Nucleus accumbens (tissue), 56 donors: ENCODE measurements around the gene AKAP1.

Experiments used
- DNase-seq, 56 donors: peaks; one replicate each; lab custom pipeline; 2025; lab: John Stamatoyannopoulos, UW

The AKAP1 gene

DNA sequence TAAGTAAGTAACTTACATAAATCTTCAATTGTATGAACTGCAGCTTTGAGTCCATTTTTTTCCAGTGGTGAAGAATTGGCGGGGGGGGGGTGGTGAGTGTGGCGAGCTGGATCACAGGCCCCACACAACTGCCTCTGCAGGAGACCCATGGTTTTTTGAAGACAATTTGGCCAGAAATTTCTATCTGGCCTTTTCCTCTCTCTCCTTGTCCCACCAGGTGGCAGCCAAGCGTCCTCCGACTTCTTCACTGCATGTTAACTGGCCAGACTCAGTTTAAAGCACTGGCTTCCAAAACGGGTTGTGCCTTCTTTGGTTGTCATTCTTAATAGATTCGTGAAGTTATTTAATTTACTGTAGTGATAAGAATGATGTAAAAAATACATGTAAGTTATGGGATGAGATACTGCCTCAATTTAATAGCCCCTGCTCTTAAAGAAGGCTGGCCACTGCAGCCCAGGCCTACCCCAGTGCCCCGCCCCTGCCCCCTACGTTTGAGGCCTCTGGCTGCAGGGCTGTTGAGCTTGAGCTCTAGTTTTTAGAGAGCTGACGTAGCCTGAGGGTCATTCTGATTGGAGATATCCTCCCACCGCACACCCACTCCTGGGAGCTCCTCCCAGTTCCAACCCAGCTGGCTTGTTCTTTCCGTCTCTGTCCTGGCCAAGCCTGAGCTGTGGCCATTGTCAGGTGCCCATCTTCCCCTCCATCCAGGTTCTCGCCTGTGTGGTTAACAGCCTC is 36.4 kb downstream of the AKAP1 start:
- peak in 11 of 56 donors; percentile 2 to 65 (median 24) for DNase-seq

GRCh38 chr17:57124053-57124452 is 39.0 kb downstream of the AKAP1 start:
- no peak for DNase-seq

- DNase-seq: no peak
Observed at GRCh38 chr17:57125406-57125805, 40.4 kb downstream of the AKAP1 start.

GRCh38 chr17:57125866-57126265 is 40.8 kb downstream of the AKAP1 start:
- no peak for DNase-seq

GRCh38 chr17:57130708-57131461 is 45.8 kb downstream of the AKAP1 start:
- peak in 54 of 56 donors; percentile 11 to 94 (median 63) for DNase-seq

DNA sequence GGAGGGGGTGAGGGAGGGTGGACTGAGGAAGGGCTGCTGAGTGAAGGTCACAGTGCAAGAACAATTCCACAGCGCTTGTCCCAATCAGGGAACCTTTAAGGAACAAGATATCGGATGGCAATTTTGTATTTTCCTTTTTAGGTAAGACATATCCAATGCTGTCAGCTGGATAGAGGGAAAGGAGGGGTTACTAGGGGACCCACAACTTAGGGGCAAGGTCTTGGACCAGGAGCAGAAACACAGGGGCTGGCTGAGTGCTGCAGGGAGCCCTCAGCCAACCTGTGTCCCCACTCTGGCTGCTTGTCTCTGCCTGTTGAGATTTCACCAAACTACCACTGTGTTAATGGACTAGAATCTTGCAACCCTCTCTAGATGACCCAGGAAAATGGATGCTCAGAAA is 47.6 kb downstream of the AKAP1 start:
- DNase-seq: no peak

- DNase-seq: no peak
Observed at GRCh38 chr17:57133486-57133885, 48.4 kb downstream of the AKAP1 start.

- no peak for DNase-seq
Observed at GRCh38 chr17:57135026-57135788, 50.2 kb downstream of the AKAP1 start.

DNA sequence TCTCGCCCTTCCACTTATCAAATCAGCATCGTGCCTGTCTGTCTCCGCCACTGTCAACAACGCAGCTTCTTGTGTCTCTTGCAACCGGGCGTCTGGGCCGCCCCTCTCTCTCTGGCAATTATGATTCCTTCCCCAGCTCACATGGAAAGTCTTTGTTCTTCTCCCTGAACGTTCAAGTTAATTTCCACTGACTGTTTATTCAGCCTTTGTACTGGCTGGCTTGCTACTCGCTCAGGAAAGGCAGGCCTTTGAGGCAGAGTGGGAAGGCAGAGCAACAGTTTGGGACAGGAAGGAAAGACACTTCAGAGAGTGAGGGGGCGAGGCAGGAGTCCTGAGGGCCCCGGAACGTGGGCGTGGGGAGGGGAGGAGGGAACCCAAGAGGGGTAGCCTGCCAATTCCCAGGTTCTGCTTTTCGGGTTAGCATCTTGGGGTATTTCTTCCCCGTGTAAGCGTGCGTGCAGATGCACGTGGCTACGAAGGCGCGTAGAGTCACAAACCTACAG is 50.8 kb downstream of the AKAP1 start:
- peak in 3 of 56 donors; percentile 6 to 20 (median 10) for DNase-seq

GRCh38 chr17:57136355-57136754 is 51.3 kb downstream of the AKAP1 start:
- DNase-seq: no peak

DNA sequence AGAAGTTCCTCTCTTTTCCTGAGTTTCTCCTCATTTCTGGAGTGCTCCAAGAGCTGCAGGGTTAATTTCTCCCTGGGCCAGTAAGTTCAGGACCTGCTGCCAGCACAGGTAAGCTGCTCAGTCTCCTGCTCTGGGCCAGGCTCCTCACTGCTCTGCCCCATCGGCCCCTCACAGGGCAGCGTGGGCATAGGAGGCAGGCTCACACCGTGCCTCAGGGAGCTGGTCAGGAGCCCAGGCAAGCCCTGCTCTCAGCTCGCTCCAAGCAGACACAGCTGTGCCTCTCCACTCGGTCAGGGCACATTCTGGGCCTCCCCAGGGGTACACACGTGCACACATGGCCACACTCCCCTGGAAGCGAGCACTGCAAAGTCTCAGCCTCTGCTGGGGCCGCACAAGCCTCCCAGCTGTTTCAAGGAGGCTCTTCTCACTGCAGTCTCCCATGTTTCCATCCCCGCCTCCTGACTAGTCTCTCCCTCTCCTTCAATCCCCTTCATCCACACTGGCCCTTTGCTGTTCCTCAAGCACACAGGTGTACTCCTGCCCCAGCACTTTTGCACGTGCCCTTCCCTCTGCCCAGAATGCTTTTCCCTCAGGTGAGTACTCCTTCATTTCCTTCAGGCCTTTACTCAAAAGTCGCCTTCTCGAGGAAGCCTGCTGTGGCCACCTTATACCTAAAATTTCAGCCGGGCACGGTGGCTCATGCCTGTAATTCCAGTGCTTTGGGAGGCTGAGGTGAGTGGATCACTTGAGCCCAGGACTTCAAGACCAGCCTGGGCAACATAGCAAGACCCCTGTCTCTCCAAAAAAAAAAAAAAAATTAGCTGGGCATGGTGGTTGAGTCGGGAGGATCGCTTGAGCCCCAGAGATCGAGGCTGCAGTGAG is 53.2 kb downstream of the AKAP1 start:
- no peak for DNase-seq

- no peak for DNase-seq
Observed at GRCh38 chr17:57138956-57139576, 54.0 kb downstream of the AKAP1 start.

DNA sequence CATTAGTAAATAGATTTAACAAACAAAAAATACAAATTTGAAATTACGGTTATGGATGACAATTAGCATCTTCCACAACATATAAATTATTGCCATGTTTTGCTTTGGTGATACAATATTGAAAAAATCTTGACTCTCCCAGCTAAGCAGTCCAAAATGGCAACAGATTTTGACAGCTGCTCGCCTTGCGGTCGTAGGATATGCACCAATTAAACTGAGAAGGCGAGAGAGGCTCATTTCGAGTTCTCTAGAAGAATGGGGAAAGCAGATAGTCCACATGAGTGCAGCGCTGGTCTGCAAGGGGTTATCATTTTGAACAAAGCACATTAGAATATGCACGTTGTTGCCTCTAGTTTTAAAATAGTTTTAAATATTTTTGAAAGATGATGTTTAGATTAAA is 55.3 kb downstream of the AKAP1 start:
- DNase-seq: no peak

DNA sequence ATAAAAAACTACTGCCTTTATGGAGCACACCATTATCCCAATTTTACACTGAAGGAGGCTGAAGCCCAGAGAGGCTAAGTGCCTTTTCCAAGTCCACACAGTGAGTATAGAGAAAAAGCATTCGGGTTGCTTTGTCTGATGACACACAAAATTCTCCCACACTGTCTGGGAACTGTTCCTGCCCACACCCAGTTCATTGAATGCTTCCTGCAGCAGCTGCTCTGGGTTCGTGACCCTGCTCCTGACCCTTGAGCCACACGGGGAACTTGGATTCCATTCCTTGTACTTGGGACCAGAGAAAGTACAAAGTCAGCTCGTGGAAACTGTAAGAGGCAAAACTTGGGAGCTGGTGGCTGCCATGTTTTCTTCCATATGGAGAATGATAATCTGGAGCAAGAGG is 57.9 kb downstream of the AKAP1 start:
- DNase-seq: no peak

DNA sequence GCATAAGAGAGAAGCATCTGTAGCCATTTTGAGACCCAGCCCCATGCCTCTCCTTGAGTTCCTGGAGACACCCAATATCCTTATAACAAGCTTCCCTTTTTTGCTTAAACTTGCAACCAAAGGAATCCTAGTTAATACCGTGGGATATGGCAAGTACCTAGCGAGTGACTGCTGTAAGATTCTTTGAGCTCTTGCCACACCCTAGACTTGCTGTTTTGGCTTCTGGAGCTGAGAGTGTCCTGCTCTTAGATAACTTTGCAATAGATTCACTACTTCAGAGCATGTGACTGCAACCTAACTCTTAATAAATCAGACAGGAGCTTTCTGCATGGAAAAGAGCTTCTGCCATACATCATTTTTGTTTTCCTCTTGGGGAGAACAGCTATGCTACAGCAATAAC is 58.3 kb downstream of the AKAP1 start:
- no peak for DNase-seq

GRCh38 chr17:57143919-57144318 is 58.9 kb downstream of the AKAP1 start:
- no peak for DNase-seq

GRCh38 chr17:57144567-57144966 is 59.5 kb downstream of the AKAP1 start:
- no peak for DNase-seq

DNA sequence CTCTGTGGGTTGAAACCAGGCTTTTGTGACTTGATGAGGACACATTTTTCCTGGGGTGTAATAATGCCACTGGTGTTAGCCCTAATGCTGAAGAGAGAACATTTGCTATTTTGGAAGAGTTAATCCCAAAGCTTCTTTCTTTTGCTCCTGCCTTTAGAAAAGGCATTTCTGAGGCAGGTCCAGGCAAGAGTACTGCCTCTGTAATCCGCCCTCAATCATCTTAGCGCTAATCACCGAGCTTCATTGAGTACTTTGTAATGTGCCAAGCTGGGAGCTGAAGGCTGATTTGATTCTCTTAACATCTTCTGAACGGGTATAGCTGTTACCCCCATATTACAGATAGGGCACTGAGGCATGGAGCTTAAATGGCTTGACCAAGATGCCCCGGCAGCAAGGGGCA is 60.3 kb downstream of the AKAP1 start:
- DNase-seq: no peak

GRCh38 chr17:57146273-57146672 is 61.2 kb downstream of the AKAP1 start:
- DNase-seq: peak in 3 of 56 donors; percentile 2 to 17 (median 7)

GRCh38 chr17:57151798-57152197 is 66.8 kb downstream of the AKAP1 start:
- DNase-seq: no peak
